HEK293 (cell line): ENCODE data around the gene ABCG1.

Experiments used
- TCF7L2 ChIP-seq: IDR thresholded peaks from 2 replicates; pipeline ENCODE4 v1.6.1; 2011; ENCODE audit warnings: low read depth, mild to moderate bottlenecking, inconsistent platforms, low read length, moderate library complexity, borderline replicate concordance
- YY1 ChIP-seq: fragments of 450-650 bp; formaldehyde crosslinking; IDR thresholded peaks from 2 replicates; pipeline ENCODE4 v1.5.1; 2018; ENCODE audit warnings: missing biosample characterization, missing genetic modification characterization
- ZIC2 ChIP-seq: fragments of 450-650 bp; formaldehyde crosslinking; IDR thresholded peaks from 2 replicates; pipeline ENCODE4 v1.5.1; 2016; ENCODE audit warnings: missing biosample characterization, missing genetic modification characterization
- ZNF302 ChIP-seq: fragments of 450-650 bp; formaldehyde crosslinking; IDR thresholded peaks from 2 replicates; pipeline ENCODE4 v1.5.1; 2016; ENCODE audit warnings: missing biosample characterization, missing genetic modification characterization, low read depth
- ZNF501 ChIP-seq: fragments of 450-650 bp; formaldehyde crosslinking; IDR thresholded peaks from 2 replicates; pipeline ENCODE4 v1.5.1; 2016; ENCODE audit warnings: missing biosample characterization, missing genetic modification characterization
- ZNF560 ChIP-seq: fragments of 450-650 bp; formaldehyde crosslinking; IDR thresholded peaks from 2 replicates; pipeline ENCODE4 v1.5.1; 2017; ENCODE audit warnings: missing biosample characterization, missing genetic modification characterization, borderline replicate concordance
- ZNF600 ChIP-seq: fragments of 450-650 bp; formaldehyde crosslinking; IDR thresholded peaks from 2 replicates; pipeline ENCODE4 v1.5.1; 2016; ENCODE audit warnings: missing biosample characterization, missing genetic modification characterization
- ZNF747 ChIP-seq: fragments of 450-650 bp; formaldehyde crosslinking; IDR thresholded peaks from 2 replicates; pipeline ENCODE4 v1.5.1; 2016; ENCODE audit warnings: missing biosample characterization, missing genetic modification characterization
- TF ChIP-seq, protein P1 (sequence below): fragments of 450-650 bp; formaldehyde crosslinking; IDR thresholded peaks from 2 replicates; pipeline ENCODE4 v1.5.1; 2016; ENCODE audit warnings: missing biosample characterization, missing genetic modification characterization
- TF ChIP-seq, protein P2 (sequence below): fragments of 450-650 bp; formaldehyde crosslinking; IDR thresholded peaks from 2 replicates; pipeline ENCODE4 v1.5.1; 2017; ENCODE audit warnings: missing biosample characterization, missing genetic modification characterization
- TF ChIP-seq, protein P3 (sequence below): fragments of 450-650 bp; formaldehyde crosslinking; IDR thresholded peaks from 2 replicates; pipeline ENCODE4 v1.5.1; 2016; ENCODE audit warnings: missing biosample characterization, missing genetic modification characterization

DNA sequence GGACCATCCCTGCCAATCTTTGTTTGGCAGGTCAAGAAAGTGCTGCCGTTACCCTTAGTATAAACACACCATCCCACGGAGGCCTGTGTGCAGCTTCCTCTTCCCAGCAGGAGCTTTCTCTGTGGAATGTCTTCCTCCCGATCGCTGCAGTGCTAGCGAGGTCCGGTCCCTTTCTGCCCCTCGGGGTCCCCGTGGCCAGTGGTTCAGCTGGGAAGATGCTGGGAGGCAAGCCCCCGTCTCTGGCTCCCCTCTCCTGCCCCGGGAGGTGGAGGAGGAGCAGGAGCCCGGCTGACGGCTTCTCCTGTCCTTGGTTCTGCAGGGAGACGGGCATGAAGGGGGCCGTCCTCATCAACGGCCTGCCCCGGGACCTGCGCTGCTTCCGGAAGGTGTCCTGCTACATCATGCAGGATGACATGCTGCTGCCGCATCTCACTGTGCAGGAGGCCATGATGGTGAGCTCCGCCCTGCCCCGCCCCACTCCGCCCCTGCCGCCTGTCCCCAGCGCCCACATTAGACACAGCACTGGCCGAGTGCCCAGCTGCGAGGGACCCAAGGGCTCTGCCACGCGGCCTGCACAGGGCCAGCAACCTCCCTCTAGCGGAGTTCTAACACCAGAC is 54.2 kb downstream of the ABCG1 start:
- TF ChIP-seq, protein P1, sequence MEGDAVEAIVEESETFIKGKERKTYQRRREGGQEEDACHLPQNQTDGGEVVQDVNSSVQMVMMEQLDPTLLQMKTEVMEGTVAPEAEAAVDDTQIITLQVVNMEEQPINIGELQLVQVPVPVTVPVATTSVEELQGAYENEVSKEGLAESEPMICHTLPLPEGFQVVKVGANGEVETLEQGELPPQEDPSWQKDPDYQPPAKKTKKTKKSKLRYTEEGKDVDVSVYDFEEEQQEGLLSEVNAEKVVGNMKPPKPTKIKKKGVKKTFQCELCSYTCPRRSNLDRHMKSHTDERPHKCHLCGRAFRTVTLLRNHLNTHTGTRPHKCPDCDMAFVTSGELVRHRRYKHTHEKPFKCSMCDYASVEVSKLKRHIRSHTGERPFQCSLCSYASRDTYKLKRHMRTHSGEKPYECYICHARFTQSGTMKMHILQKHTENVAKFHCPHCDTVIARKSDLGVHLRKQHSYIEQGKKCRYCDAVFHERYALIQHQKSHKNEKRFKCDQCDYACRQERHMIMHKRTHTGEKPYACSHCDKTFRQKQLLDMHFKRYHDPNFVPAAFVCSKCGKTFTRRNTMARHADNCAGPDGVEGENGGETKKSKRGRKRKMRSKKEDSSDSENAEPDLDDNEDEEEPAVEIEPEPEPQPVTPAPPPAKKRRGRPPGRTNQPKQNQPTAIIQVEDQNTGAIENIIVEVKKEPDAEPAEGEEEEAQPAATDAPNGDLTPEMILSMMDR, result no peak
- TF ChIP-seq, protein P2, sequence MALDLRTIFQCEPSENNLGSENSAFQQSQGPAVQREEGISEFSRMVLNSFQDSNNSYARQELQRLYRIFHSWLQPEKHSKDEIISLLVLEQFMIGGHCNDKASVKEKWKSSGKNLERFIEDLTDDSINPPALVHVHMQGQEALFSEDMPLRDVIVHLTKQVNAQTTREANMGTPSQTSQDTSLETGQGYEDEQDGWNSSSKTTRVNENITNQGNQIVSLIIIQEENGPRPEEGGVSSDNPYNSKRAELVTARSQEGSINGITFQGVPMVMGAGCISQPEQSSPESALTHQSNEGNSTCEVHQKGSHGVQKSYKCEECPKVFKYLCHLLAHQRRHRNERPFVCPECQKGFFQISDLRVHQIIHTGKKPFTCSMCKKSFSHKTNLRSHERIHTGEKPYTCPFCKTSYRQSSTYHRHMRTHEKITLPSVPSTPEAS (tag by site-specific recombination), result no peak
- TF ChIP-seq ZNF302, result no peak
- TF ChIP-seq ZIC2 (tag by site-specific recombination), result no peak
- no peak for TF ChIP-seq YY1
- no peak for TF ChIP-seq ZNF600 (tag by site-specific recombination)
- TF ChIP-seq, protein P3, sequence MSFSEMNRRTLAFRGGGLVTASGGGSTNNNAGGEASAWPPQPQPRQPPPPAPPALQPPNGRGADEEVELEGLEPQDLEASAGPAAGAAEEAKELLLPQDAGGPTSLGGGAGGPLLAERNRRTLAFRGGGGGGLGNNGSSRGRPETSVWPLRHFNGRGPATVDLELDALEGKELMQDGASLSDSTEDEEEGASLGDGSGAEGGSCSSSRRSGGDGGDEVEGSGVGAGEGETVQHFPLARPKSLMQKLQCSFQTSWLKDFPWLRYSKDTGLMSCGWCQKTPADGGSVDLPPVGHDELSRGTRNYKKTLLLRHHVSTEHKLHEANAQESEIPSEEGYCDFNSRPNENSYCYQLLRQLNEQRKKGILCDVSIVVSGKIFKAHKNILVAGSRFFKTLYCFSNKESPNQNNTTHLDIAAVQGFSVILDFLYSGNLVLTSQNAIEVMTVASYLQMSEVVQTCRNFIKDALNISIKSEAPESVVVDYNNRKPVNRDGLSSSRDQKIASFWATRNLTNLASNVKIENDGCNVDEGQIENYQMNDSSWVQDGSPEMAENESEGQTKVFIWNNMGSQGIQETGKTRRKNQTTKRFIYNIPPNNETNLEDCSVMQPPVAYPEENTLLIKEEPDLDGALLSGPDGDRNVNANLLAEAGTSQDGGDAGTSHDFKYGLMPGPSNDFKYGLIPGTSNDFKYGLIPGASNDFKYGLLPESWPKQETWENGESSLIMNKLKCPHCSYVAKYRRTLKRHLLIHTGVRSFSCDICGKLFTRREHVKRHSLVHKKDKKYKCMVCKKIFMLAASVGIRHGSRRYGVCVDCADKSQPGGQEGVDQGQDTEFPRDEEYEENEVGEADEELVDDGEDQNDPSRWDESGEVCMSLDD (tag by site-specific recombination), result no peak
- TF ChIP-seq TCF7L2, result no peak
- no peak for TF ChIP-seq ZNF501 (tag by site-specific recombination)
- no peak for TF ChIP-seq ZNF560 (tag by site-specific recombination)
- no peak for TF ChIP-seq ZNF747 (tag by site-specific recombination)
